IMR-90 (cell line): ENCODE measurements around the gene TFAP2C. TPM values are rescaled to one million over a fixed set of nuclear protein-coding genes. Genes with fewer than 3 reads are reported as not detected.

Source experiments
- ATAC-seq: fragments of 200-7000 bp; cut with Tn5 transposase; 2 replicates; pipeline ENCODE4 v1.9.1; 2020; ENCODE audit warnings: low read depth, mild to moderate bottlenecking, moderate library complexity
- BruUV-seq: library from RNA; stranded (reverse); fragments of 400-500 nt; replicated peaks from 2 replicates; lab custom pipeline; 2021; lab: Mats Ljungman, UMichigan
- CTCF ChIA-PET: fragments of 300-600 bp; formaldehyde crosslinking; extraction: SDS; loops from one replicate; lab custom pipeline; 2021; ENCODE audit warnings: antibody characterized with exemption; lab: Yijun Ruan, JAX
- POLR2A ChIA-PET: fragments of 300-600 bp; sonication (Branson Sonifier 250); formaldehyde crosslinking; loops from one replicate; lab custom pipeline; 2022; ENCODE audit warnings: antibody characterized with exemption; ENCODE audit not compliant: unreplicated experiment; lab: Charles Lee
- DNase-seq: peaks from one replicate; pipeline ENCODE4 v3.0.0; 2013
- H2AFZ ChIP-seq: replicated peaks from 2 replicates; pipeline ENCODE3; 2013; ENCODE audit warnings: low read length, mild to moderate bottlenecking; ENCODE audit not compliant: poor library complexity
- H2AK5ac ChIP-seq: 2 replicates; pipeline ENCODE4 v1.6.1; 2013; ENCODE audit warnings: low read depth, low read length, inconsistent platforms
- H2AK9ac ChIP-seq: replicated peaks from 2 replicates; pipeline ENCODE3; 2013; ENCODE audit warnings: mild to moderate bottlenecking, low read depth, low read length, moderate library complexity; ENCODE audit not compliant: poor library complexity
- H2BK120ac ChIP-seq: 2 replicates; pipeline ENCODE4 v1.6.1; 2013; ENCODE audit warnings: low read depth, low read length, inconsistent platforms
- H2BK15ac ChIP-seq: 3 replicates; pipeline ENCODE4 v1.6.1; 2013; ENCODE audit warnings: low read depth, low read length, inconsistent platforms
- H2BK20ac ChIP-seq: 2 replicates; pipeline ENCODE4 v1.6.1; 2013; ENCODE audit warnings: low read depth, mild to moderate bottlenecking, inconsistent platforms, low read length, moderate library complexity
- H2BK5ac ChIP-seq: 2 replicates; pipeline ENCODE4 v1.6.1; 2013; ENCODE audit warnings: mild to moderate bottlenecking, low read depth, low read length, inconsistent platforms; ENCODE audit not compliant: poor library complexity, severe bottlenecking
- H3K14ac ChIP-seq: replicated peaks from 2 replicates; pipeline ENCODE4 v1.6.1; 2013; ENCODE audit warnings: low read depth, low read length, inconsistent platforms
- H3K18ac ChIP-seq: 2 replicates; pipeline ENCODE4 v1.6.1; 2013; ENCODE audit warnings: low read depth, low read length, control low read depth
- H3K23ac ChIP-seq: 2 replicates; pipeline ENCODE4 v1.6.1; 2013; ENCODE audit warnings: low read depth, low read length, inconsistent platforms
- H3K27ac ChIP-seq: 2 replicates; pipeline ENCODE4 v1.5.1; 2013; ENCODE audit warnings: mild to moderate bottlenecking, control low read depth, low read length; ENCODE audit not compliant: insufficient read depth
- H3K27me3 ChIP-seq: 2 replicates; pipeline ENCODE4 v1.6.1; 2013; ENCODE audit warnings: low read length; ENCODE audit not compliant: control insufficient read depth, insufficient read depth
- H3K36me3 ChIP-seq: 2 replicates; pipeline ENCODE4 v1.6.1; 2013; ENCODE audit warnings: low read length, mixed read lengths; ENCODE audit not compliant: control insufficient read depth, insufficient read depth
- H3K4ac ChIP-seq: 2 replicates; pipeline ENCODE4 v1.6.1; 2013; ENCODE audit warnings: low read depth, low read length, inconsistent platforms
- H3K4me1 ChIP-seq: 2 replicates; pipeline ENCODE4 v1.6.1; 2013; ENCODE audit warnings: low read length, mixed read lengths; ENCODE audit not compliant: control insufficient read depth, insufficient read depth
- H3K4me2 ChIP-seq: 2 replicates; pipeline ENCODE4 v1.6.1; 2013; ENCODE audit warnings: low read depth, mild to moderate bottlenecking, control low read depth, low read length, moderate library complexity
- H3K4me3 ChIP-seq: 2 replicates; pipeline ENCODE4 v1.5.1; 2013; ENCODE audit warnings: low read depth, mild to moderate bottlenecking, control low read depth, low read length, moderate library complexity; ENCODE audit not compliant: insufficient read depth
- H3K56ac ChIP-seq: 2 replicates; pipeline ENCODE4 v1.6.1; 2013; ENCODE audit warnings: low read length, inconsistent platforms; ENCODE audit not compliant: insufficient read depth; ENCODE audit errors: extremely low read depth
- H3K79me1 ChIP-seq, 2 experiments: 2 replicates each; pipeline ENCODE4 v1.6.1; 2013; ENCODE audit warnings: low read length in 2 of 2, inconsistent platforms in 1 of 2, low read depth in 1 of 2
- H3K9ac ChIP-seq: 2 replicates; pipeline ENCODE4 v1.6.1; 2013; ENCODE audit warnings: low read depth, low read length, control low read depth
- H3K9me1 ChIP-seq: 2 replicates; pipeline ENCODE4 v1.6.1; 2013; ENCODE audit warnings: low read length, inconsistent platforms; ENCODE audit not compliant: insufficient read depth
- H3K9me3 ChIP-seq: 2 replicates; pipeline ENCODE4 v1.6.1; 2013; ENCODE audit warnings: low read length; ENCODE audit not compliant: control insufficient read depth, insufficient read depth
- H4K20me1 ChIP-seq: 2 replicates; pipeline ENCODE4 v1.6.1; 2013; ENCODE audit warnings: low read length, inconsistent platforms; ENCODE audit not compliant: insufficient read depth
- H4K5ac ChIP-seq: 2 replicates; pipeline ENCODE4 v1.6.1; 2013; ENCODE audit warnings: mild to moderate bottlenecking, low read depth, low read length, control low read depth
- H4K8ac ChIP-seq, 2 experiments: 2 replicates each; pipeline ENCODE4 v1.6.1; 2013; ENCODE audit warnings: low read depth in 2 of 2, low read length in 2 of 2, control low read depth in 1 of 2, inconsistent platforms in 1 of 2
- H4K91ac ChIP-seq: 2 replicates; pipeline ENCODE4 v1.6.1; 2013; ENCODE audit warnings: low read depth, low read length, inconsistent platforms; ENCODE audit not compliant: insufficient read depth
- FOS ChIP-seq: fragments of 150-350 bp; IDR thresholded peaks from 2 replicates; pipeline ENCODE4 v1.6.1; 2016; ENCODE audit warnings: low read depth, low read length
- NFE2L2 ChIP-seq: fragments of 150-350 bp; IDR thresholded peaks from 2 replicates; pipeline ENCODE4 v1.6.1; 2016; ENCODE audit warnings: low read depth, mild to moderate bottlenecking, low read length
- RAD21 ChIP-seq: IDR thresholded peaks from 2 replicates; pipeline ENCODE4 v1.6.1; 2012; ENCODE audit warnings: low read length, improper control_type of control experiment
- RFX5 ChIP-seq: IDR thresholded peaks from 2 replicates; pipeline ENCODE4 v1.8.0; 2012; ENCODE audit warnings: low read depth, mild to moderate bottlenecking, low read length, moderate library complexity
- WGBS, 2 experiments: methylation state at CpG; one replicate each; pipeline versions ENCODE4 v1.1.5 to v1.1.7; 2013; ENCODE audit warnings: missing lambda C conversion rate in 2 of 2; ENCODE audit not compliant: insufficient read length in 1 of 2; ENCODE audit errors: extremely low coverage in 2 of 2; 5-methylcytosine and 5-hydroxymethylcytosine counted together
- dilution Hi-C: fragments of 300-500 bp; cut with HindIII; formaldehyde crosslinking; loops from one replicate; pipeline ENCODE4 v1.14.3; 2018; ENCODE audit warnings: low sequenced_read_pairs; ENCODE audit not compliant: unreplicated experiment
- in situ Hi-C: fragments of 300-500 bp; cut with MboI; formaldehyde crosslinking; loops from 3 replicates; pipeline ENCODE4 v1.14.3; 2019; ENCODE audit warnings: low sequenced_read_pairs, inconsistent platforms, mixed read lengths
- intact Hi-C: fragments of 100-400 bp; cut with micrococcal nuclease; formaldehyde crosslinking; loops from 2 replicates; pipeline ENCODE4 v1.10.0; 2022
- polyA plus RNA-seq, 3 experiments: library from polyadenylated mRNA; depleted of rRNA; stranded (reverse); fragments of >200 nt; gene quantifications; 2 replicates each; pipeline ENCODE4 v1.2.3, GENCODE V29; 2012; ENCODE audit warnings: low replicate concordance in 1 of 3
- total RNA-seq: library from RNA; depleted of rRNA; stranded (reverse); fragments of >200 nt; gene quantifications from 2 replicates; pipeline ENCODE4 v1.2.3, GENCODE V29; 2012
- TF ChIP-seq, protein P1 (sequence below): fragments of 150-350 bp; IDR thresholded peaks from 2 replicates; pipeline ENCODE4 v1.6.1; 2016; ENCODE audit warnings: low read depth, mild to moderate bottlenecking, low read length, moderate library complexity, borderline replicate concordance

The TFAP2C gene
- total and polyA plus RNA-seq, 2 of the 4 experiments (the other 2 are of a cell fraction), result under 0.01 to 0.05 TPM

DNA sequence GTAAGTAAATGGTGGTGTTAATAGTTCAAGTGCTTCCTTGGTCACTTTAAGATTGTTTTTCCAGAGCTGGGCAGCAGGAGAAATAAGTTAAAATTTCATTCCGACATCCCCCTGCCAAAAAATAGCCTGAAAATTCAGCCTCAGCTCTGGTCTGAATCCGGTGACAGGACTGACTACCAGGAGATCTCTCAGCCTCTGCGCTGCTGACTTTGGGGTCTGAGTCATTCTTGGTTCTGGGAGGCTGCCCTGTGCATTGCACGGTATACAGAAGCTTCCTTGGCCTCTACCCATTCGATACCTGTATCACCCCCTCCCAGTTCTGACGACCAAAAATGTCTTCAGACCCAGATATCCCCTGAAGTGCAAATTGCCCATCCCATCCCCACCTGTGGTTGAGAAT is 36.3 kb upstream of the TFAP2C start:
- Histone ChIP-seq H3K4me3 (no peak overlapping the region), H3K27me3 (peaks cover 2% of the 10 kb centered on the region; the same call in 1 of the 2 replicates), H3K36me3 (no peaks in the 10 kb centered on the region), H4K5ac (no peak overlapping the region), H3K4me1 (no peaks in the 10 kb centered on the region), H2BK20ac (no peak overlapping the region), H3K79me1 (no peaks in the 10 kb centered on the region), H2AK9ac (no peak overlapping the region), H2BK5ac (no peak overlapping the region), H3K18ac (no peak overlapping the region), H2AK5ac (no peak overlapping the region), H3K23ac (no peak overlapping the region), H3K4me2 (no peak overlapping the region), H3K56ac (no peak overlapping the region), H2BK120ac (no peak overlapping the region), H4K20me1 (no peaks in the 10 kb centered on the region), H3K9ac (no peak overlapping the region), H3K27ac (no peak overlapping the region), H4K91ac (no peak overlapping the region), H2AFZ (no peak overlapping the region), H2BK15ac (no peak overlapping the region), H4K8ac (no peak overlapping the region), H3K14ac (no peak overlapping the region), H3K9me3 (no peaks in the 10 kb centered on the region), H3K4ac (no peak overlapping the region), H3K9me1 (no peaks in the 10 kb centered on the region)
- ChIA-PET CTCF (no interaction called here), POLR2A (no interaction called here)
- dilution Hi-C loops, result no loop called here
- BruUV-seq, result no TSS peak
- intact Hi-C loops, result no loop called here
- no peak for TF ChIP-seq FOS
- TF ChIP-seq NFE2L2, result no peak
- TF ChIP-seq, protein P1, sequence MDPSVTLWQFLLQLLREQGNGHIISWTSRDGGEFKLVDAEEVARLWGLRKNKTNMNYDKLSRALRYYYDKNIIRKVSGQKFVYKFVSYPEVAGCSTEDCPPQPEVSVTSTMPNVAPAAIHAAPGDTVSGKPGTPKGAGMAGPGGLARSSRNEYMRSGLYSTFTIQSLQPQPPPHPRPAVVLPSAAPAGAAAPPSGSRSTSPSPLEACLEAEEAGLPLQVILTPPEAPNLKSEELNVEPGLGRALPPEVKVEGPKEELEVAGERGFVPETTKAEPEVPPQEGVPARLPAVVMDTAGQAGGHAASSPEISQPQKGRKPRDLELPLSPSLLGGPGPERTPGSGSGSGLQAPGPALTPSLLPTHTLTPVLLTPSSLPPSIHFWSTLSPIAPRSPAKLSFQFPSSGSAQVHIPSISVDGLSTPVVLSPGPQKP, result no peak
- no peak for TF ChIP-seq RAD21
- no peak for TF ChIP-seq RFX5
- WGBS, 2 experiments, result 80% methylated on average over 1 of the region's 6 CpGs; no CpG with 5 or more reads in 1 of the 2 experiments
- DNase-seq (no peak), ATAC-seq (no peak)
- in situ Hi-C loops, result no loop called here
